Inflammatory macrophage treated with lipopolysaccharide for 1 hour (primary cell): ENCODE data around the gene PPP4R3A.
"Not testable (repeated sequence)": the region's sequence is repeated elsewhere in the genome, so short reads cannot be mapped to it uniquely, and the experiment has no call there.

ENCODE experiments used
- DNase-seq, 2 donors: peaks; one replicate each; pipeline ENCODE4 v3.0.0-alpha.2; 2020 to 2022

Gene PPP4R3A

GRCh38 chr14:91510171-91511042 lies at the start of gene PPP4R3A:
Gene PPP4R3A (minus strand): TSS chr14:91510310. CDS start chr14:91509647, 663 bp downstream.
- peak; percentile 92 to 96 for DNase-seq

DNA sequence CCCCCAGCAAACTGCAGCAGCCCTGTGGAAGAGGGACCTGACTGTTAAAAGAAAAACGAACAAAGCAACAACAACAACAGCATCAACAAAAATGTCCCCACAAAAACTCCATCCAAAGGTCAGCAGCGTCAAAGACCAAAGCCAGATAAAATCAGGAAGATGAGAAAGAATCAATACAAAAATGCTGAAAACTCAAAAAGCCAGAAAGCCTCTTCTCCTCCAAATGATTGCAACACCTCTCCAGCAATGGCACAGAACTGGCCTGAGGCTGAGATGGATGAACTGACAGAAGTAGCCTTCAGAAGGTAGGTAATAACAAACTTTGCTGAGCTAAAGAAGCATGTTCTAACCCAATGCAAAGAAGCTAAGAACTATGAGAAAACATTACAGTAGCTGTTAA lies 45.4 kb upstream of the PPP4R3A start:
- no peak for DNase-seq

DNA sequence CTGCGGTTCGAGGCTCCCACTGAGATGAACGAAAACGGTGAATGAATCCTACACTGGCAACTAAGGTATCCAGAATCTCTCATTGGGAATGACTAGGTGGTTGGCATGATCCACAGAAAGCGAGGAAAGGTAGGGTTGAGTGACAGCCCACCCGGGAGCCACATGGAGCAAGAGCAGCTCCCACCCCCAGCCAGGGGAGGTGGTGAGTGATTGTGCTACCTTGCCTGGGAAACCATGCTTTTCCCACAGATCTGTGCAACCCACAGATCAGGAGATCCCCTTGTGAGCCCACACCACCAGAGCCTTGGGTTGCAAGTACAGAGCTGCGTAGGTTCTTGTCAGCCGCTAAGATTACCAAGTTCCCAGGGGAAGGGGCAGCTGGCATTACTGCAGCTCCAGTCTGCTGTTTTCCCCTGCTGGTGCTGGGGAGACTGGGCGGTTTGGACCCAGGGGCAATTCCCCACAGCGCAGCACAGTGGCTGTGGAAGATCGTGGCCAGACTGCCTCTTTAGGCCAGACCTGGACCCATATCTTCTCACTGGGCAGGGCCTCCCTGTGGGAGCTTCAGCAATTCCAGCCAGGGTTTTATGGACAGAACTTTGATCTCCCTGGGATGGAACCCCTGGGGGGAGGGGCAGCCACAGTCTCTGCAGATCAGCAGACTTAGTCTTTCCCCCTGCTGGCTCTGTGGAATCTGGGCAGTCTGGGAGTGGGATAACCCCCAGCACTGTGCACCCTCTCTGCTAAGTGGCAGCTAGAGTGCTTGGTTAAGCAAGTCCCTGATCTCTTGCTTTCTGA lies 44.6 kb upstream of the PPP4R3A start:
- DNase-seq = no peak

DNA sequence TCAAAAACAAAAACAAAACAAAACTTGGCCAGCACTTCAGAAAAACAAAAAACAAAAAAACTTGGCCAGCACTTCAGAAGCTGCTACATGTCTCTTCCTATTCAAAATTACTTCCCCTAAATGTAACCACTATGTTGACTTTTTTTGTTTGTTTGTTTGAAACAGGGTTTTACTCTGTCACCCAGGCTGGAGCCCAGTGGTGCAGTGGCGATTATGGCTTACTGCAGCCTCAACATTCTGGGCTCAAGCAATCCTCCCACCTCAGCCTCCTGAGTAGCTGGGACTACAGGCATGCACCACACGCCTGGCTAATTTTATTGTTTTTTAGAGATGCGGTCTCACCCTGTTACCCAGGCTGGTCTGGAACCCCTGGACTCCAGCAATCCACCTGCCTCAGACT lies 38.0 kb upstream of the PPP4R3A start:
- DNase-seq = no peak

GRCh38 chr14:91545946-91546716 lies 36.0 kb upstream of the PPP4R3A start:
- DNase-seq = no peak

- no peak for DNase-seq
These were observed 35.1 kb upstream of the PPP4R3A start for GRCh38 chr14:91545204-91545603.

DNA sequence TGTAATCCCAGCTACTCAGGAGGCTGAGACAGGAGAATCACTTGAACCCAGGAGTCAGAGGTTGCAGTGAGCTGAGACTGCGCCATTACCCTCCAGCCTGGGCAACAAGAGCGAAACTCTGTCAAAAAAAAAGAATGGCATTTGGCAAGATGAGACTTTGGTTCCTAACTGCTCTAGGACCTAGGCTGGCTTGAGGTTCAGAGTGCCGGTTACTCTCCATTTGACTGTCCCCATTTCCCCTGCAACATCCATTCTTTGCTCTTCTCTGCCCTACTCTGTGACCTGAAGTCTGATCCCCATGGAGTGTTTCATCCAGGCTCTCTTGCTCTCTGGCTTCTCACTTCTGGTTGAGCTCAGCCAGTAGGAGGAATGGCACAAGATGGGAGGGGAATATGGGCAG lies 26.2 kb upstream of the PPP4R3A start:
- no peak for DNase-seq

- not testable (repeated sequence) for DNase-seq
These were observed 23.9 kb upstream of the PPP4R3A start for GRCh38 chr14:91534059-91534458.

DNA sequence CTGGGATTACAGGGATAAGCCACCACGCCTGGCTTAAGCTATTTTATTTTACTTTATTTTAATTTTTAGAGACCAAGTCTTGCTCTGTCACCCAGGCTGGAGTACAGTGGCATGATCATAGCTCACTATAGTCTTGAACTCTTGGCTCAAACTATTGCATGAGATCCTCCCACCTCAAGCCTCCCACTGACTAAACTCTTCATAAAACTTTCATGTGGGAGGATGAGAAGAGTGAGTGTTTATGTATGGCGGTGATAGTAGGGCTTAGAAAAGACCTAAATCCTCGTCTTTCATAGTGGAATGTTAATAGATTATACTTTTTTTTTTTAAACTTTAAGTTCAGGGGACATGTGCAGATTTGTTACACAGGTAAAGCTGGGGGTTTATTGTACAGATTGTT lies 23.5 kb upstream of the PPP4R3A start:
- DNase-seq = no peak

DNA sequence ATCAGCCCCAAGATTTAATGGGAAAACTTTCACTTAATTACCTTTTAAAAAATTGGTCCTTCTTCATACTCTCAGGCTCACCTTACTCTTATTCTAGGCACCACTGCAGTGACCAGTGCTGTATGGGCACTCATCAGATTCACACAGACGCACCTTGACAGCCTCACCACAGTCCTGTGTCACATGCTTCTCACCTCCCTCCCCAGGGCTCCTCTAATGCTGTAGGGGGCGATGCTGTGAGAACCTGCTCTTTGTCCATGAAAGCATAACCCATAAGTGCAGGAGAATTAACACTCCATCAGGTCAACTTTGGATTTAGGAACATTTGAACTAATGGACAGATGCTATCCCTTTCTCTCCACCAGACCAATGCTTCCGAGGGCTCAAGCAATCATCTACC lies 13.9 kb upstream of the PPP4R3A start:
- no peak for DNase-seq

GRCh38 chr14:91521061-91521640 lies 11.0 kb upstream of the PPP4R3A start:
- DNase-seq = peak; percentile 56 to 63

GRCh38 chr14:91520138-91520537 lies 10.0 kb upstream of the PPP4R3A start:
- no peak for DNase-seq

GRCh38 chr14:91519239-91520036 lies 9.3 kb upstream of the PPP4R3A start:
- no peak for DNase-seq

DNA sequence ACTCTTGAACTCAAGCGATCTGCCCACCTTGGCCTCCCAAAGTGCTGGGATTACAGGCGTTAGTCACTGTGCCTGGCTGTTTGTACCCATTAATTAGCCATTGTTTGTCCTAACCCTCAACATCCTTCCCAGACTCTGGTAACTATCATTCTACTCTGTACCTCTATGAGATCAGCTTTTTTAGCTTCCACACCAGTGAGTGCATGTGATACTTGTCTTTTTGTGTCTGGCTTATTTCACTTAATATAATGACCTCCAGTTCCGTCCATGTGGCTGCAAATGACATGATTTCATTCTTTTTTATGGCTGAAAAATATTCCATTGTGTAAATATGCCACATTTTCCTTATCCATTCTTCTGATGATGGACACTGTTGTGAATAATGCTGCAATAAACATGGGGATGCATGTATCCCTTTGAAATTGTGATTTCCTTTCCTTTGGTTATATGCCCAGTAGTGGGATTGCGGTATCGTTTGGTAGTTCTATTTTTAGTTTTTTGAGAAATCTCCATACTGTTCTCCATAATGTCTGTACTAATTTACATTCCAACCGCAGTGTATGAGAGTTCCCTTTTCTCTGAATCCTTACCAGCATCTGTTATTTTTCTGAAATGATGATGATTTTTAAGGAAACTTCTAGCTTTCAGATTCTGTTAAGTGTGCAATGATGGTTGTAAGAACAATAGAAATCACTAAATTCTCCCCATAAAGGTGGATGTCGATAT lies 6.7 kb upstream of the PPP4R3A start:
- peak; percentile 52 to 68 for DNase-seq

- DNase-seq = no peak
These were observed 5.9 kb upstream of the PPP4R3A start for GRCh38 chr14:91515979-91516378.

- no peak for DNase-seq
These were observed 903 bp upstream of the PPP4R3A start for GRCh38 chr14:91511043-91511383.

- DNase-seq = peak in 1 of 2 donors; percentile 52
These were observed 286 bp downstream of the PPP4R3A start for GRCh38 chr14:91509878-91510170.

DNA sequence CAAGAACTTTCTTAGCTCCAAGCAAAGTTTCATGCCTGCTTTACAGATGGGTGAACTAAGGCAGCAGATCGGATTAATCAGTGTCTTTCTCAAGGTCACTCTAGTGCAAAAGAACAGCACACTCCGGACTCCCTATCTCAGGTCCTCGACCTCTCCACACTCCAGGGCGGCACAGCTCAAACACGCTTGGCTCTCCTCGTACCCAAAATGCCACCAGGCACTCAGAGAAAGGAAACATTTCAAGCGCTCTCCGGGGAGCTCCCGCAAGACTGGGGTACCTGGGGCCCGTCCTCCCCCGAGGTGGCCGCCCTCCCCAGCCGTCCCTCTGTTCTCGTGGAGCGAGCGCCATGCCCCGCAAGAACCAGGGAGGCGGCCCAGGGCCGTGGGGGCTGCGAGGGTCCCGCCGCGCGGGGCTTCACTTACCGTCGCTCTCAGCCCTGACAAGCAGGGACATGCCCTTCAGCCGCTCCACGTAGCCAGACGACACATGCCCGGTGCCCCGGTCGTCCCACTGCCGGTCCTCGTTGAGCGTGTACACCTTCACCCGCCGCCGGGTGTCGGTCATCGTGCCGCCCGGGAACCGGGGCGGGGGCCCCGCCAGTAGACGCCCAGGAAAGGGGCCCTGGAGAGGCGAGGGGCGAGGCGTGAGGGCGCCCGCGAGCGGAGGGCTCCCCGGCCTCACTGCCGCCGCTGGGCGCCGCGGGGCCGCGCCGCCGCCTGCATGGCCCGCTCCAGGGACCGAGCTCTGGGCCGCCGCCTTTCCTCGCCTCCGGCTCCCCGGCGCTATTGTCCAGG lies 830 bp downstream of the PPP4R3A start:
- no peak for DNase-seq

- DNase-seq = no peak
These were observed 2.0 kb downstream of the PPP4R3A start for GRCh38 chr14:91508105-91508504.

- DNase-seq = no peak
These were observed 3.9 kb downstream of the PPP4R3A start for GRCh38 chr14:91506226-91506625.
